OCI-LY7 (cell line): Measurements from ENCODE around the gene MRPL53.

Experiments used
- CTCF ChIP-seq: fragments of 200-600 bp; sonication (generic); conservative IDR thresholded peaks from 2 replicates; pipeline ENCODE4 v1.5.1; 2014; ENCODE audit warnings: mild to moderate bottlenecking, antibody characterized with exemption, low read length, moderate library complexity, mixed read lengths
- EZH2phosphoT487 ChIP-seq: fragments of 200-600 bp; sonication (generic); IDR thresholded peaks from 2 replicates; pipeline ENCODE4 v1.6.1; 2018; ENCODE audit warnings: low read depth, borderline replicate concordance, mild to moderate bottlenecking, mixed run types, antibody characterized with exemption, low read length, moderate library complexity, mixed read lengths

- no peak for TF ChIP-seq CTCF
- no peak for TF ChIP-seq EZH2phosphoT487
Observed at GRCh38 chr2:74516650-74517049, 44.2 kb upstream of the MRPL53 start.
